HG03378 (cell line): ENCODE measurements around the gene GSK3A.

Experiments
- ATAC-seq: cut with Tn5 transposase; IDR thresholded peaks from one replicate; pipeline ENCODE4 v1.9.1; 2021; ENCODE audit warnings: mild to moderate bottlenecking, moderate library complexity; ENCODE audit not compliant: unreplicated experiment

The GSK3A gene

GRCh38 chr19:42229301-42229854 is 13.0 kb downstream of the GSK3A start:
- ATAC-seq: no peak

DNA sequence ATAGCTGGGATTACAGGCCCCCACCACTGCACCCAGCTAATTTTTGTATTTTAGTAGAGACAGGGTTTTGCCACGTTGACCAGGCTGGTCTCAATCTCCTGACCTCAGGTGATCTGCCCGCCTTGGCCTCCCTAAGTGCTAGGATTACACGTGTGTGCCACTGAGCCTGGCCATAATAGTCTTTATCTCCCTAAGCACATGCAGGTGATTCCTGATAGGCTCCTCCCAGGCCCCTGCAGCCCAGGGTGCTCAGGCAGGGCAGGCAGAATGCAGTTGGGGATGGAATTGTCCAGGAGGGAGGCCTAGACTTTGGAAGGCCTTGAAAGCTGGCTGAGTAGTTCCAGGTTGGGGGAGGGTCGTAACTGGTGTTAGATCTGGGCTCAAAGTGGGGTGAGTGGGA is 13.8 kb downstream of the GSK3A start:
- no peak for ATAC-seq

DNA sequence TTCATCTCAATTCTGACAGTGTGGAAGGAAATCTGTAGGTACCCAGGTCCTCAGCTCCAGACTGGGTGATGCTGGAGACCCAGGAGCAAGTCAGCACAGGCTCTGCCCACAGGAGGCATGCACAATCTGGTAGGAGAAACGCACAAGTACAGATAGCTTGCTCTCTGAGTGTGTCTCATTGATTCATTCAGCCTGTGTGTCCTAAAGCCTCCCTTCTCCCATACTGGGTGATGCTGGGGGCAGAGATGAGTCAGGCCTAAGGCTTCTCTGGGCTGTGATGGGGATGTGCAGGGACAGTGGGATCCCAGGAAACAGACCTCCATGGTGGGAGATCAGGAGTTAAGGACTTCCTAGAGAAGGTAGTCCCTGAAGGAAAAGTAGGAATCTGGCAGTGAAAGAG is 15.5 kb downstream of the GSK3A start:
- ATAC-seq: no peak

- ATAC-seq: no peak
These were observed 16.6 kb downstream of the GSK3A start for GRCh38 chr19:42225718-42226292.

- no peak for ATAC-seq
These were observed 17.3 kb downstream of the GSK3A start for GRCh38 chr19:42224940-42225717.

DNA sequence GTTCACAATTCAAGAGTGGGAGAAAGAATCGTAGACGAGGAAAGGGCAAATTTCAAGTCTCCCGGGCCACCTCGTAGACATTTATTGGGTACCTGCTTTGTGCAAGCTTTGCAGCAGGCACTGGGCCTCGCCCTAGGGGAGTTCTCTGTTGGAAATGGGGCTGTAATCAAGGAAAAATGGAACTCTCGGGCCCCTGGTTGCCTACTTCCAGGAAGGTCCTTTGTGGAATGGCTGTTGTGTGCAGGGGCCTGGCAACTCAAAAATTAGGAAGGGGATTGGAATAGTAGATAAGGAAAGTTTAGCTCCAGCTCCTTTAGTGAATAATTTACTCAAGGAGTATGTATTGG is 21.7 kb downstream of the GSK3A start:
- no peak for ATAC-seq

GRCh38 chr19:42219812-42220750 is 22.3 kb downstream of the GSK3A start, which contains the start of gene ZNF526:
ZNF526 (plus strand) TSS chr19:42220312; CDS start chr19:42224404, 4,092 bp downstream.
- peak; percentile 56 for ATAC-seq

GRCh38 chr19:42217520-42218437 is 24.6 kb downstream of the GSK3A start, which contains the start of gene DEDD2:
DEDD2 (minus strand) TSS chr19:42217677; CDS start chr19:42217007, 670 bp downstream.
- ATAC-seq: peak; percentile 71

- ATAC-seq: no peak
These were observed 25.5 kb downstream of the GSK3A start for GRCh38 chr19:42216653-42217519.

DNA sequence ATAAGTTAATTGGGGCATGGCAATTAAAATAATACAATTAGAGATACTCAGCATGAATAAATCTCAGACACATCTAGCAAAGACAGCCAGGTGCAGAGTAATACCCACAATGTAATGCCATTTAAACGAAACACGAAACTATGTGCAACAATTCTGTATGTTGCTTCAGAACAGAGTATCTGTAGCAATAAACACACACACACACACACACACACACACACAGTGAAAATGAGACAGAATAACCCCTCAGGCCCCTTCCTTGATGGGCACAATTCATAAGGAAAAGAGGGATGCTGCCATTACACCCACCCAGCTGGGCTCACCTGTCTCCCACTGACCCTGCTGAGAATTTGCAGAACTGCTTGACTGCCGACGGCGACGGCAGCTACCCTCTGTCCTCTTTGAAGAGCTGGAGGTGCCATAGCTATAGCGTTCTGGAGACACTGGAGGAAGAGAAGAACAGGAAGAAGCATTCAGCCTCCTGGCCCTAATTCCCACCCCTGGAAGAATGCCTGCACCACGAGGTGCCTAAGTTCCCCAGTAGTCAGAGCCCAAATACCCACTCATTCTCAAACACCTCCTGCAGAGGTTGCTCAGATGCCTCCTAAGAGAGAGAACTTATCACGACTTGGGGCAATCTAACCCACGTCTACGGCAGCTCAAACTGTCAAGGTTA is 27.5 kb downstream of the GSK3A start:
- no peak for ATAC-seq

DNA sequence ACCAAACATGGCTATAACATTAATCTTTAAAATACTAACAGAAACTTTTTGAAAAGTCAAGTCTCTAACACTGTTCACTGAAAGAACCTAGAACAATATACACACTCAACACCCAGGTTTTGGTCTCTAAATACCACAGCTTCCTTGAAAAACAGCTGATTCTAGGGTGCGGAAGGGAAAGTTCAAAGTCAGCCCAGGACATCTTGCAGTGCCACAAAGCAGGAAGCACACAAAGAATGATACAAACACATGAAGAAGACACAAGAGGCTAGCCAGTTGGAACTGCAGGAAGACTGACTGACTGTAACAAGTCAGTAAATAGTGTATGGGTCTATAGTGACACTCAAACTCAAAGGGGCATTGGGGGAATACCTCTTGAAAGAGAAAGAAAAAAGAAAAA is 29.5 kb downstream of the GSK3A start:
- no peak for ATAC-seq

DNA sequence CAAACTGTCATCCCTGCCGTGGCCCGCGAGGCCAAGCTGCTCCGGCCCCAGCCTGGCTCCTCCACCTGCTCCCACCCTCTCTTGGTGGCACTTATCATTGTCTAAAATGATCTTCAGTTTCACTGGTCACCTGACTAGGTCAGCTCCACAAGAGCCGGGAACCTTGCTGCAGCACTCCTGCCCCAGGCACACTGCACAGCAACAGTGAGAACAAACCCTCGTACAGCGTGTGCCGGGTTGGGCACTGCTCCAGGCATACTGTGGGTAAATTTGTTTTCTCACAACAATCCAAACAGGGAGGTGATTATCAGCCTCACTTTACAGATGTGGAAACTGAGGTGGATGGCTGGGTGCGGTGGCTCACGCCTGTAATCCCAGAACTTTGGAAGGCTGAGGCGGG is 33.8 kb downstream of the GSK3A start:
- no peak for ATAC-seq

DNA sequence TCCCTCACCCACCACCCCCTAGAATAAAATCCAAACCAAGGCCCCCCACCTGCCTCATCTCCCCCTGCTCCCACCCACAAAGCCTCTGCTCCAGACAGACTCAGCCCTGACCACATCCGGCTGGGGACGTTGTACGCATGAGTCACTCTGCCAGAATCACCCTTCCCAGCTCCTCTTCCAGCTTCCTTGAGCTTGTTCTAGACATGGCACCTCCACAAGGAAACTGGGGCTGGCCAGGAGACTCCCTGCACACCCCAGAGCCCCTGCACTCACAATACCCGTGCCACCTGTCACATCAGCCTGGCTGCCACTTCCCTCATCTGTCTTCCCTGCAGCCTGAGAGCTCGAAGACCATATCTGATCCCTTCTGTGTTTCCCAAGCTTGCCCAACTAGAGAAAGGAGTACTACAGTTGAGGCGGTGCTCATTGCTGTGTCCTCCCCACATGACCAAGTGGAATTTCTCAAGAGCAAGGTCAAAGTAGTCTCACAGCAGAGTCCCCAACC is 34.6 kb downstream of the GSK3A start:
- no peak for ATAC-seq

GRCh38 chr19:42206871-42207755 is 35.3 kb downstream of the GSK3A start:
- ATAC-seq: no peak

DNA sequence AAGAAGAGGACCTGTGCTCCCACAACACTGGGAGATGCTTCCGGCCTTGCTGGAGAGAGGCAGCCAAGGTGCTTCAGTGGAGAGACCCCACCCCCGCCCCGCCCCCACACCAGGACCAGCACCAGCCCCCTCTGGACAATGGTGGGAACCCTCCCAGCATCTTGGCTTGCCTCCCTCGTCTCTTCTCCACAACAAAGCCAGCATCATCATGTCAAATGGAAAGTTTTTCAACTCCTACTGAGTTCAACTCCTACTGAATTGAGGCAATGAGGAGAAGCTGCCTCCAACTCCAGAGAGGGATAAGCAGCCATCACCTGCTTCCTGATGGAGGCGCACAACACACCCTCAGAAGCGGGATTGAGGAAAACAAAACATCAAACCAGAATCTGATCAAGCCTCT is 37.7 kb downstream of the GSK3A start:
- no peak for ATAC-seq

- ATAC-seq: no peak
These were observed 38.7 kb downstream of the GSK3A start for GRCh38 chr19:42203700-42204099.

DNA sequence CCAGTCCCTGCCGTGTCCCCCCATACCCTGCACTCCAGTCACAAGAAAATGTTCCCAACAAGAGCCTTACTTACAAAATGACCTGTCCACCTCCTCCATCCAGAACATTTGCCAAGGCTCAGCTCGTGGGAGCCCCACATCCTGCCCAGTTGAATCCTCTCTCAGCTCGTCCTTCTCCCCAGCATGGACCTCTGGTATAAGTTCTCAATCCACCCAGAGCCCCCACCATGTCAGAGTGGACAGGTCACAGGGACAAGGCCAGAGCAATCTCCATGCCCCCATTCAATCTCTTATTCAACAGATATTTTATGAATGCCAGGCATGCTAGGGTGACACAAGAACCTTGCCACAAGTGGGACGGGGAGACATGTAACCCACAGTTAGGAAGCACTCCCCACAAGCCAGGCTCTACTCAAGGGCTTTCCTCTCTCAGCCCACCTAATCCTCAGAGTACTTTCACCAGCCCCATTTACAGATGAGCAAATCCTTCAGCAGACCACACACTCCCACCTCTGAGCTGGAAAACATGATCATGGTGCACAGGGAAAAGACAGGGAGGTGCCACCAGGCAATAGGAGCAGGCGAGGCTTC is 40.0 kb downstream of the GSK3A start:
- no peak for ATAC-seq
